Measurements from ENCODE around the gene ZNF439. TPM values are rescaled to one million over a fixed set of nuclear protein-coding genes. Genes with fewer than 3 reads are reported as not detected.
"Not testable (repeated sequence)": the region's sequence is repeated elsewhere in the genome, so short reads cannot be mapped to it uniquely, and the experiment has no call there.

Gene ZNF439
- total RNA-seq, 2 donors from 2014 or later, result 0.38 to 1.4 TPM

DNA sequence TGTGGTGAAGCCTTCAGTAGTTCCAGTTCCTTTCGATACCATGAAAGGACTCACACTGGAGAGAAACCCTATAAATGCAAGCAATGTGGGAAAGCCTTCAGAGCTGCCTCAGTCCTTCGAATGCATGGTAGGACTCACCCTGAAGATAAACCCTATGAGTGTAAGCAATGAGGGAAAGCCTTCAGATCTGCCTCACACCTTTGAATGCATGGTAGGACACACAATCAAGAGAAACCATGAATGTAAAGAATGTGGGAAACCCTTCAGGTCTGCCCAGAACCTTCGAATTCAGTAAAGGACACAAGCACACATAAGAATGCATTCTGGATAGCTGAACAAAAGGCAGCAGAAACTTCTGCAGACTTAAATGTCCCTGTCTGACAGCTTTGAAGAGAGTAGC, 57.4 kb downstream of the ZNF439 start:
- Mint-ChIP-seq H3K27me3 (ENCODE audit: insufficient read depth) (peaks cover 2% of the 10 kb centered on the region), H3K27ac (no peak overlapping the region), H3K4me3 (no peak overlapping the region), H3K9me3 (peaks cover 98% of the 10 kb centered on the region), H3K4me1 (no peaks in the 10 kb centered on the region), H3K36me3 (ENCODE audit: low read depth) (peaks cover 68% of the 10 kb centered on the region)
- H3K27me3 ChIP-seq (ENCODE audit: control insufficient read depth, insufficient read depth, low read length, poor library complexity, severe bottlenecking), result no peaks in the 10 kb centered on the region
- H3K36me3 ChIP-seq (ENCODE audit: control insufficient read depth, insufficient read depth, low read length), result peaks cover 57% of the 10 kb centered on the region
- TF ChIP-seq, protein P1, sequence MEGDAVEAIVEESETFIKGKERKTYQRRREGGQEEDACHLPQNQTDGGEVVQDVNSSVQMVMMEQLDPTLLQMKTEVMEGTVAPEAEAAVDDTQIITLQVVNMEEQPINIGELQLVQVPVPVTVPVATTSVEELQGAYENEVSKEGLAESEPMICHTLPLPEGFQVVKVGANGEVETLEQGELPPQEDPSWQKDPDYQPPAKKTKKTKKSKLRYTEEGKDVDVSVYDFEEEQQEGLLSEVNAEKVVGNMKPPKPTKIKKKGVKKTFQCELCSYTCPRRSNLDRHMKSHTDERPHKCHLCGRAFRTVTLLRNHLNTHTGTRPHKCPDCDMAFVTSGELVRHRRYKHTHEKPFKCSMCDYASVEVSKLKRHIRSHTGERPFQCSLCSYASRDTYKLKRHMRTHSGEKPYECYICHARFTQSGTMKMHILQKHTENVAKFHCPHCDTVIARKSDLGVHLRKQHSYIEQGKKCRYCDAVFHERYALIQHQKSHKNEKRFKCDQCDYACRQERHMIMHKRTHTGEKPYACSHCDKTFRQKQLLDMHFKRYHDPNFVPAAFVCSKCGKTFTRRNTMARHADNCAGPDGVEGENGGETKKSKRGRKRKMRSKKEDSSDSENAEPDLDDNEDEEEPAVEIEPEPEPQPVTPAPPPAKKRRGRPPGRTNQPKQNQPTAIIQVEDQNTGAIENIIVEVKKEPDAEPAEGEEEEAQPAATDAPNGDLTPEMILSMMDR (conservative IDR thresholded peaks at IDR 0.05), result no peak
- H3K4me3 ChIP-seq (ENCODE audit: low read length), result peak overlapping the region; percentile 79
- no peak overlapping the region for H3K27ac ChIP-seq (ENCODE audit: low read depth, low read length)
- no peaks in the 10 kb centered on the region for H3K4me1 ChIP-seq (ENCODE audit: control insufficient read depth, insufficient read depth, low read length)
- 94 to 98% methylated on average over 3 of the region's 3 CpGs for WGBS, 2 experiments (ENCODE audit: insufficient coverage in 1 of 2, insufficient read length in 1 of 2)
- no peak overlapping the region for H3K9ac ChIP-seq (ENCODE audit: extremely low read depth, low read length, poor library complexity, severe bottlenecking)
- H3K9me3 ChIP-seq (ENCODE audit: control insufficient read depth, low read length), result peaks cover 84% of the 10 kb centered on the region
- no peak for DNase-seq

DNA sequence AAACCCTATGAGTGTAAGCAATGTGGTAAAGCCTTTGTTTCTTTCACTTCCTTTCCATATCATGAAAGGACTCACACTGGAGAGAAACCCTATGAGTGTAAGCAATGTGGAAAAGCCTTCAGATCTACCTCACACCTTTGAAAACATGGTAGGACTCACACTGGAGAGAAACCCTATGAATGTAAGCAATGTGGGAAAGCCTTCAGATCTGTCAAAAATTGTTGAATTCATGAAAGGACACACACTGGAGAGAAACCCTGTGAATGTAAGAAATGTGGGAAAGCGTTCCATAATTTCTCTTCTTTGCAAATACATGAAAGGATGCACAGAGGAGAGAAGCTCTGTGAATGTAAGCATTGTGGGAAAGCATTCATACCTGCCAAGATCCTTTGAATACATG, 63.4 kb downstream of the ZNF439 start:
- not testable (repeated sequence) for H3K4me1 ChIP-seq (ENCODE audit: control insufficient read depth, insufficient read depth, low read length); H3K27ac ChIP-seq (ENCODE audit: low read depth, low read length); H3K9ac ChIP-seq (ENCODE audit: extremely low read depth, low read length, poor library complexity, severe bottlenecking); H3K27ac Mint-ChIP-seq; H3K27me3 ChIP-seq (ENCODE audit: control insufficient read depth, insufficient read depth, low read length, poor library complexity, severe bottlenecking); H3K27me3 Mint-ChIP-seq (ENCODE audit: insufficient read depth); H3K4me3 Mint-ChIP-seq; H3K4me1 Mint-ChIP-seq; DNase-seq
- Mint-ChIP-seq H3K36me3 (ENCODE audit: low read depth) (peaks cover 30% of the 10 kb centered on the region), H3K9me3 (peaks cover 96% of the 10 kb centered on the region)
- 100% methylated on average over 1 of the region's 1 CpG; no CpG with 5 or more reads in 1 of the 2 experiments for WGBS, 2 experiments (ENCODE audit: insufficient coverage in 1 of 2, insufficient read length in 1 of 2)
- Histone ChIP-seq H3K4me3 (ENCODE audit: low read length) (peak overlapping the region; percentile 61), H3K36me3 (ENCODE audit: control insufficient read depth, insufficient read depth, low read length) (peaks cover 19% of the 10 kb centered on the region), H3K9me3 (ENCODE audit: control insufficient read depth, low read length) (peaks cover 66% of the 10 kb centered on the region)

GRCh38 chr19:11914417-11915051, 66.0 kb downstream of the ZNF439 start:
- not testable (repeated sequence) for H3K4me1 Mint-ChIP-seq; H3K27me3 ChIP-seq (ENCODE audit: control insufficient read depth, insufficient read depth, low read length, poor library complexity, severe bottlenecking); H3K27me3 Mint-ChIP-seq (ENCODE audit: insufficient read depth); H3K27ac Mint-ChIP-seq; H3K27ac ChIP-seq (ENCODE audit: low read depth, low read length); H3K4me3 Mint-ChIP-seq; H3K9ac ChIP-seq (ENCODE audit: extremely low read depth, low read length, poor library complexity, severe bottlenecking); H3K4me1 ChIP-seq (ENCODE audit: control insufficient read depth, insufficient read depth, low read length); DNase-seq
- Histone ChIP-seq H3K9me3 (ENCODE audit: control insufficient read depth, low read length) (peaks cover 51% of the 10 kb centered on the region), H3K4me3 (ENCODE audit: low read length) (peak overlapping the region; percentile 61), H3K36me3 (ENCODE audit: control insufficient read depth, insufficient read depth, low read length) (peaks cover 19% of the 10 kb centered on the region)
- H3K9me3 Mint-ChIP-seq, result peaks cover 96% of the 10 kb centered on the region
- 83 to 99% methylated on average over 2 to 4 of the region's 4 CpGs for WGBS, 2 experiments (ENCODE audit: insufficient coverage in 1 of 2, insufficient read length in 1 of 2)
- peaks cover 22% of the 10 kb centered on the region for H3K36me3 Mint-ChIP-seq (ENCODE audit: low read depth)

Other genes starting within 250 kb of the ZNF439 start
- 10 to 100 TPM in 1 of 2 donors, 1 to 10 TPM in 1; 9.5 to 10.6 TPM for gene ZNF823, start 109.8 kb upstream of the ZNF439 start, total RNA-seq
- 1 to 10 TPM; 2.2 to 4.4 TPM for gene ZNF441, start 81.7 kb upstream of the ZNF439 start, total RNA-seq
- 1 to 10 TPM in 1 of 2 donors, under 1 TPM in 1; 0.90 to 2.1 TPM for gene ZNF491, start 50.2 kb upstream of the ZNF439 start, total RNA-seq
- 10 to 100 TPM; 11.2 to 14.0 TPM for gene ZNF440, start 34.5 kb upstream of the ZNF439 start, total RNA-seq
- 10 to 100 TPM; 24.6 to 28.8 TPM for gene ZNF69, start 39.1 kb downstream of the ZNF439 start, total RNA-seq
- 10 to 100 TPM; 11.6 to 19.2 TPM for gene ZNF700, start 76.4 kb downstream of the ZNF439 start, total RNA-seq
- 1 to 10 TPM; 4.4 to 5.0 TPM for gene ZNF763, start 116.3 kb downstream of the ZNF439 start, total RNA-seq
- gene ZNF433, start 187.0 kb downstream of the ZNF439 start, total RNA-seq, result 1 to 10 TPM; 3.9 to 7.9 TPM
- gene ZNF878, start 204.2 kb downstream of the ZNF439 start, total RNA-seq, result 1 to 10 TPM; 1.6 to 3.7 TPM
- 10 to 100 TPM; 10.3 to 17.9 TPM for gene ZNF844, start 216.0 kb downstream of the ZNF439 start, total RNA-seq